H1 (cell line): ENCODE data around the gene CYP27B1. TPM values are rescaled to one million over a fixed set of nuclear protein-coding genes. Genes with fewer than 3 reads are reported as not detected.

Experiments
- ATF2 ChIP-seq: IDR thresholded peaks from 2 replicates; pipeline ENCODE4 v1.6.1; 2012; ENCODE audit warnings: low read length, inconsistent platforms
- ATF3 ChIP-seq: IDR thresholded peaks from 2 replicates; pipeline ENCODE4 v1.6.1; 2011; ENCODE audit warnings: low read depth, mild to moderate bottlenecking, low read length; ENCODE audit not compliant: insufficient read depth
- CHD7 ChIP-seq: fragments of 300-600 bp; sonication (generic); IDR thresholded peaks from 2 replicates; pipeline ENCODE4 v1.7.1; 2012; ENCODE audit warnings: low read length, moderate library complexity, mild to moderate bottlenecking, inconsistent platforms; ENCODE audit not compliant: insufficient replicate concordance
- EZH2 ChIP-seq: fragments of 200-600 bp; sonication (generic); IDR thresholded peaks from 2 replicates; pipeline ENCODE4 v1.7.1; 2012; ENCODE audit warnings: low read depth, mild to moderate bottlenecking, moderate library complexity, low read length, inconsistent platforms; ENCODE audit not compliant: severe bottlenecking
- TAF1 ChIP-seq: IDR thresholded peaks from 2 replicates; pipeline ENCODE4 v1.6.1; 2011; ENCODE audit warnings: mild to moderate bottlenecking, low read depth, low read length
- TEAD4 ChIP-seq: IDR thresholded peaks from 2 replicates; pipeline ENCODE4 v1.6.1; 2012; ENCODE audit warnings: low read depth, low read length, inconsistent platforms, mixed read lengths
- USF2 ChIP-seq: IDR thresholded peaks from 2 replicates; pipeline ENCODE4 v1.6.1; 2011; ENCODE audit warnings: low read length, improper control_type of control experiment
- ZNF274 ChIP-seq: IDR thresholded peaks from 2 replicates; pipeline ENCODE4 v1.7.0; 2012; ENCODE audit warnings: low read length, borderline replicate concordance; ENCODE audit errors: extremely low read depth
- polyA plus RNA-seq, 7 experiments: library from polyadenylated mRNA; depleted of rRNA in 3 of 7; stranded (reverse) in 5 of 7; unstranded in 2 of 7; fragments of >200 nt in 5 of 7; fragments of 200-250 nt in 2 of 7; gene quantifications; 1 replicate in 5 of 7; 2 replicates in 1 of 7; 4 replicates in 1 of 7; pipeline versions ENCODE4 v1.2.1 to v1.2.3, GENCODE V29; 2011 to 2013; ENCODE audit warnings: missing spikeins in 2 of 7, mixed read lengths in 2 of 7
- total RNA-seq: library from RNA; stranded (reverse); fragmentation: NEBNext Ultra II Directional; extraction: Animal tissue kit (Norgen Biotek cat#: 25700); gene quantifications from 2 replicates; pipeline ENCODE4 v1.2.1, GENCODE V29; 2021

Gene CYP27B1
- total and polyA plus RNA-seq, 2 of the 8 experiments (the other 6 are each of a cell fraction or from before 2014, with no cell fraction given) = 2.9 to 3.3 TPM

- TF ChIP-seq CHD7 = no peak
- no peak for TF ChIP-seq TAF1
- no peak for TF ChIP-seq USF2
- no peak for TF ChIP-seq EZH2
- no peak for TF ChIP-seq ZNF274
- TF ChIP-seq ATF3 = no peak
- no peak for TF ChIP-seq TEAD4
- TF ChIP-seq ATF2 = no peak
Observed at GRCh38 chr12:57762463-57762862, 4.4 kb downstream of the CYP27B1 start (continued).
